Skeletal muscle satellite cell (primary cell): ENCODE measurements around the gene CHML.
A peak's percentile ranks its signal among the peaks of the same experiment; 100 is the strongest.

Experiments used
- H3K27me3 ChIP-seq: 2 replicates; pipeline ENCODE4 v1.7.0; 2013; ENCODE audit warnings: low read length; ENCODE audit not compliant: control insufficient read depth, insufficient read depth
- H3K36me3 ChIP-seq: 2 replicates; pipeline ENCODE4 v1.7.0; 2013; ENCODE audit warnings: mild to moderate bottlenecking, control low read depth, low read length; ENCODE audit not compliant: insufficient read depth
- H3K4me1 ChIP-seq: 2 replicates; pipeline ENCODE4 v1.7.0; 2013; ENCODE audit warnings: low read length; ENCODE audit not compliant: control insufficient read depth, insufficient read depth
- H3K4me2 ChIP-seq: 2 replicates; pipeline ENCODE4 v1.7.0; 2013; ENCODE audit warnings: mild to moderate bottlenecking, low read length
- H3K4me3 ChIP-seq: 2 replicates; pipeline ENCODE4 v1.7.0; 2013; ENCODE audit warnings: low read length
- H3K9ac ChIP-seq: 2 replicates; pipeline ENCODE4 v1.7.0; 2013; ENCODE audit warnings: mild to moderate bottlenecking, low read depth, low read length, moderate library complexity
- H3K9me3 ChIP-seq: replicated peaks from 2 replicates; pipeline ENCODE4 v1.7.0; 2013; ENCODE audit warnings: mild to moderate bottlenecking, control low read depth, low read length

Gene CHML

DNA sequence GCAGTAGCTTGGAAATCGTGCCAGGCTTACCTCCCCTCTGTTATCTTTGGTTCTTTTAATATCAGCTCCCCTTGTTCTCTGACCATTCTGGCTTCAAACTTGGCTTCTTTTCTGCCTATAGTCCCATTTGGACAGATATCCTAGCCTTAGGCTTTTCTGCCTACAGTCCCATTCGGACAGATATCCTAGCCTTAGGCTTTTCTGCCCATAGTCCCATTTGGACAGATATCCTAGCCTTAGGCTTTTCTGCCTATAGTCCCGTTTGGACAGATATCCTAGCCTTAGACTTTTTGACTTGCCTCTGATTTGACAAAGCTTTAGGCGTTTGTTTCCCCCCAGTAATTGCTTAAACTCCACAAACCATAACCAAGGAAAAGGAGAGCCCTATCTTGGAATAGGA, 25.6 kb downstream of the CHML start:
- Histone ChIP-seq H3K27me3 (no peaks in the 10 kb centered on the region), H3K4me1 (peaks cover 35% of the 10 kb centered on the region)

DNA sequence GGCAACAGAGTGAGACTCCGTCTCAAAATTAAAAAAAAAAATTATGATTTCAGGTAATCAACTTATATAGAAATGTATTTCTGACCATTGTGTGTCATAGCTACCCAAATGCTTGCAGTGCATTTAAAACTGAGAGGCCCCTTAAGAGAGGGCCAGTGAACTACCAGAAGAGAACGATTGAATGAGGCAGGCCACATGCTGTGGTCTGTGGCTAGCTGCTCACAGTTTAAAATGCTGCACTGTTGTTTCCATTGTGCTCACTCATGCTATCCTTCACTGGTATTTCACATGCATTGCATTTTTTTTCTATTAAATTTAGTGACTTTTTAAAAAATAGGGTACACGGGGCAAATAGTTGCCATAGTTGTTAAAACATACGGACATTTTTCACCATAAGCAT, 26.0 kb downstream of the CHML start:
- H3K4me3 ChIP-seq, result no peak overlapping the region
- peaks cover 36% of the 10 kb centered on the region for H3K4me1 ChIP-seq
- H3K4me2 ChIP-seq, result no peak overlapping the region
- no peak overlapping the region for H3K9ac ChIP-seq
- no peaks in the 10 kb centered on the region for H3K9me3 ChIP-seq
- H3K36me3 ChIP-seq, result no peaks in the 10 kb centered on the region
- no peaks in the 10 kb centered on the region for H3K27me3 ChIP-seq

More for the DNA sequence above, 25.6 kb downstream of the CHML start:
- Histone ChIP-seq H3K4me3 (no peak overlapping the region), H3K36me3 (no peaks in the 10 kb centered on the region), H3K4me2 (no peak overlapping the region), H3K9me3 (no peaks in the 10 kb centered on the region), H3K9ac (no peak overlapping the region)

DNA sequence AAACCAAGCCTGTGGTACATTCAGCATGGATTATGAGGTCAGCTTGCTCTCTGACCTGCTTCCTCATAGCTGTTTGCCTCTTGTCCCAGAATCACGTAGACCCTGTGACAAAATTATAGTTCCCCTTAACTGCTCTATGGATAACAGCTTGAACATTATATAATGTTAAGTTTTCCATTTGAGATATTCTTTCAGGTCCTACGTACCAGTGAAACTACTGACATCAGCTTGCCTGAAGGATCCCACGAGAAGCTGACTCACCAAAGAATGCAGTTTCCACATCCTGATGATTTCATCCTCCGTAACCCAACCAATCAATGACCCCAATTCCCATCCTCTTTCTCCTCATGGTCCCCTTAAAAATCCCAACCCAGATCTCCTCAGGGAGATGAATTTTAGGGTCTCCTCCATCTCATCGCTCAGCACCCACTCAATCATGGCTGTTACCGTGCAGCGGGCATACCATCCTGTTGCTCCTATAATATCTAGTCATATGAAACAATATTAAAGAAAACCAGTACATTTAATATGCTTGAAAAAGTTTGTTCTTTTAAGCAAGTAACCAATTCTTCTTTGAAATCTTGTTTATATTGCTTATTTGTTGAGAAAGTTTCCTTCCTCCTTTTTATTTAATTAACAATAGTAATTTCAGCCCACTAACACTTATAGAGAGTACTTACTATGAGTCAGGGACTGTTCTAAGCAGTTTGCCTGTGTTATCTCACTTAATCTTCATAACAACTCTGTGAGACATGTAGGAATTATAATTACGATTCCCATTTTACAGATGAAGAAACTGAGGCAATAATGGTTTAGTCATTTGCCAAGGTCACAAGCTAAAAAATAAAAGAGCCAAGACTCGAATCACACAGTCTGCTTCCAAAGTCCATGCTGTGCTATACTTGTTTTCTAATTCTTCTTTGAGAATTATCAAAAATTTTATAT, 27.4 kb downstream of the CHML start:
- Histone ChIP-seq H3K4me3 (peak overlapping the region; percentile 43), H3K27me3 (no peaks in the 10 kb centered on the region), H3K4me2 (peak overlapping the region; percentile 62), H3K9me3 (no peaks in the 10 kb centered on the region), H3K4me1 (peaks cover 48% of the 10 kb centered on the region), H3K9ac (peak overlapping the region; percentile 42), H3K36me3 (no peaks in the 10 kb centered on the region)

DNA sequence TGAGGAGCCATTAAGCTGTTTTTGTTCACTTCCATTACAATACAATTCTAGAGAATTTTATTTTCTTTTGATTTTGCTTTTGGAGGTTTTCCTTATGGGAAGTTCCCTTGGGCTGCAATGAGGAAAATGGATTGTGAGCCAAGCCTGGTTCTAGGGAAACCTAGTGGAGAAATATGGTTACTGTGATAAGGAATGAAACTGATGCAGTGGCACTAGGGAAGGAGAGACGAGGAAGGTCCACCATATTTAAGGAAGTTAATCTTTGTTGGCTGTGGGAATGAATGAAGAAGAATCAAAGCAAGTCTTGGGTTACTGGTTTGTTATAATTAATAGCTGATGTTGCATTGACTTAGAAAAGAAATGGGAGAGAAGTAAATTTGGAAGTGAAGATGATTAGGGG, 28.4 kb downstream of the CHML start:
- no peak overlapping the region for H3K4me2 ChIP-seq
- no peaks in the 10 kb centered on the region for H3K36me3 ChIP-seq
- H3K9ac ChIP-seq, result peak overlapping the region; percentile 42
- peaks cover 52% of the 10 kb centered on the region for H3K4me1 ChIP-seq
- H3K9me3 ChIP-seq, result no peaks in the 10 kb centered on the region
- no peak overlapping the region for H3K4me3 ChIP-seq
- H3K27me3 ChIP-seq, result no peaks in the 10 kb centered on the region

DNA sequence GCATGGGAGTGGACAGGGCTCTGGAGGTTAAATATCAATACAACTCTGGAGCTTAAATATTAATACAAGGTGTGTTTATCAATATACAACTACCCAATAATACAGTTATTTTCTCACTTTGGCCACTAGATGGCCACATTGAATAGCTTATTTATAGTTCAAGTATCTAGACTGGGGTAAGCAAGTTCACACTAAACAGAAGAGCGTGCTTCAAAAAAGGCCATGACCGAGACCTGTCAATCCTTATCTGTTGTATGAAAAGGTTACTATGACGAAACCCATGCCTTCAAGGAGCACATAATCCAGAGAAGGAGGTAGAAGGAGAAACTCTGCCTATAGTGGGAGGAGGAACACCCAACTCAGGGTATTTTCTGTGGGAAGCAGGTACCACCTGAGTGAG, 29.1 kb downstream of the CHML start:
- no peak overlapping the region for H3K4me2 ChIP-seq
- H3K4me3 ChIP-seq, result no peak overlapping the region
- no peak overlapping the region for H3K9ac ChIP-seq
- no peaks in the 10 kb centered on the region for H3K36me3 ChIP-seq
- H3K4me1 ChIP-seq, result peaks cover 56% of the 10 kb centered on the region
- no peaks in the 10 kb centered on the region for H3K9me3 ChIP-seq
- H3K27me3 ChIP-seq, result no peaks in the 10 kb centered on the region

DNA sequence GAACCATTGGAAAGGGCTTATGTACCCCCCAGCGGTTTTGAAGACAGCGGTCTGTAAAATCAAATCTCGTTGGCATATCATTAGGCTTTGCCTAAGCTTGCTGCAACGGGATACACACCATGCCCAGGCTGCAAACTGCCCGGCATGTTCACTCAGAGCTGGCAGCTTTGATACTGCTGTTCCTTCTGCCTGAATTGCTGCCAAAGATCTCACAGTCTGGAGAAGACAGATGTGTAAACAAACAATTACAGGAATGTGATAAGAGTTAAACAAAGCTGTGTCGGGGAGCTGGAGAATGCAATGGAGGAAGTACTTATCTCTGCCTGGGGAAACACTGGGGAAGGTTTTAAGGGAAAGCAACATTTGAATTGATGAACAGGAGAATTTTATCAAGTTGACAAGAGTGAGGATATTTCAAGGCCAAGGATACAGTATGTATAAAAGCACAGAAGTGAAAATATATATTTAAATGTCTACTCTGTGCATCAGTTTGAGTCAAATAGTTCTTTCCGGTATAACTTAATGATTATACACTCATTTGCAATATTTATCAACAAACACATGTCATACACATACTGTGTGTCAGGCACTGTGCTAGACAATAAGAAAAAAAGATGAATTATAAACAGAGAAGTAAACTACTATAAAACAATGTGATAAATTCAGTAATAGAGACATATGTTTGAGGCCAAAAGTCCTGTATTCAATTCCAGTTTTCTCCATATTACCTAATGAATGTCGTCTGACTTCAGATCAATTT, 29.9 kb downstream of the CHML start:
- Histone ChIP-seq H3K36me3 (no peaks in the 10 kb centered on the region), H3K9ac (no peak overlapping the region)

DNA sequence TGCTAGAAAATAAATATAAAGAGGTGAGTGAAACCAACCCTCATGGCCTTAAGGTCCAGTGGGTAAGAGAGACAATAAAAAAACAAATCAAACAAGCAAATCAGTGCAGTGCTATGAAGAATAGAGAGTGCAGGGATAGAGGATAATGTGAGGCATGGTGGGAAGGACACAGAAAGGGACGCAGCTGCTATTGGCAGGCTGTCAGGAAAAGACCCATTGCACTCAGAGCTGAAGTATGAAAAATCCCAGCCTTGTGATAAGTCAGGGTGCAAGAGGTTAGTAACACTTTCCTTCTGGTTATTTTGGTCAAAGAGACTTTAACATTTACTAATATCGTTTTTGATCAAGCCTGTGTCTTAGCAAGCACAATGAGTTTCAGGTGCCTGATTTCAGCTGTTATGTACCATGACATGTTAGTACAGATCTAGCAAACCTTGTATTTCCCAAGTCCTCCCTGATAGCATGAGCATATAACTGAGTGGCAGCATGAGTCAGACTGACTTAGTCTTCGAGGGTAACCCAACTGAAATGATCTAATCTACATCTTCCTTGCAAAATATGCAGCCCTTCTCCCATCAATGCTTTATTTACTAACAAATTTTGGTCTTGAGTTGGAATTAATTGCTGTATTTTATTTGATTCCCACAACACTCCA, 31.7 kb downstream of the CHML start:
- Histone ChIP-seq H3K36me3 (no peaks in the 10 kb centered on the region), H3K9me3 (no peaks in the 10 kb centered on the region), H3K4me1 (peaks cover 62% of the 10 kb centered on the region), H3K4me3 (no peak overlapping the region), H3K4me2 (peak overlapping the region; percentile 30), H3K9ac (no peak overlapping the region), H3K27me3 (no peaks in the 10 kb centered on the region)

More for the DNA sequence above, 29.9 kb downstream of the CHML start:
- no peaks in the 10 kb centered on the region for H3K9me3 ChIP-seq
- H3K27me3 ChIP-seq, result no peaks in the 10 kb centered on the region
- H3K4me2 ChIP-seq, result peak overlapping the region; percentile 11
- no peak overlapping the region for H3K4me3 ChIP-seq
- H3K4me1 ChIP-seq, result peaks cover 54% of the 10 kb centered on the region

DNA sequence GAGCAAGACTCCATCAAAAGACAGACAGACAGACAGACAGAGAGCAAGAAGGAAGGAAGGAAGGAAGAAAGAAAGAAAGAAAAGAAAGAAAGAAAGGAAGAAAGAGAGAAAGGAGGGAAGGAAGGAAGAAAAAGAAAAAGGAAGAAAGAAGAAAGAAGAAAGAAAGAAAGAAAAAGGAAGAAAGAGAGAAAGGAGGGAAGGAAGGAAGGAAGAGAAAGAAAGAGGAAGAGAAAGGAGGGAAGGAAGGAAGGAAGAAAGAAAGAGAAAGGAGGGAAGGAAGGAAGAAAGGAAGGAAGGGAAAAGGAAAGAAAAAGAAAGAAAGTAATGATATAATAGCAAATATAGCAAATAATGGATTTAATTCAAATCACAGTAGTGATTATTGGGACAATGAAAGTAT, 32.7 kb downstream of the CHML start:
- H3K4me3 ChIP-seq, result no peak overlapping the region
- no peaks in the 10 kb centered on the region for H3K9me3 ChIP-seq
- H3K4me1 ChIP-seq, result peaks cover 65% of the 10 kb centered on the region
- no peaks in the 10 kb centered on the region for H3K36me3 ChIP-seq
- no peak overlapping the region for H3K9ac ChIP-seq
- no peak overlapping the region for H3K4me2 ChIP-seq
- no peaks in the 10 kb centered on the region for H3K27me3 ChIP-seq

DNA sequence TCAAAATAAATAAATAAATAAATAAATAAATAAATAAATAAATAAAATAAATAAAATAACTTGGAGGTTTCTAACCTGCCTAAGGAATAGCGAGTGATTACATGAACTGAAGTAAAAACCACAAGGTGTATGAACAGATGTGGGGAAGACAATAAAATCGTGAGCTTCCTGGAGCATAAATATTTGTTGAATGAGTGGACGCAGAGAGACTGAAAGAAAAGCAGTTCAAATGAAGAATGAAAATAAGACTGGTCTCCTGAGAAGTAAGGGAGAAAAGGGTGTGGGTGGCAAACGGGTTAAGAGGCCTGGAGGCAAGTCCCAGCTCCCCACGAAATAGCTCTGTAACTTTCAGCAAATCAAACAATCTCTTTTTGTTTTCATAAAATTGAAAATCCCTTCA, 33.6 kb downstream of the CHML start:
- Histone ChIP-seq H3K36me3 (no peaks in the 10 kb centered on the region), H3K4me2 (no peak overlapping the region), H3K27me3 (no peaks in the 10 kb centered on the region), H3K4me3 (no peak overlapping the region), H3K9me3 (no peaks in the 10 kb centered on the region), H3K4me1 (peaks cover 56% of the 10 kb centered on the region), H3K9ac (no peak overlapping the region)

DNA sequence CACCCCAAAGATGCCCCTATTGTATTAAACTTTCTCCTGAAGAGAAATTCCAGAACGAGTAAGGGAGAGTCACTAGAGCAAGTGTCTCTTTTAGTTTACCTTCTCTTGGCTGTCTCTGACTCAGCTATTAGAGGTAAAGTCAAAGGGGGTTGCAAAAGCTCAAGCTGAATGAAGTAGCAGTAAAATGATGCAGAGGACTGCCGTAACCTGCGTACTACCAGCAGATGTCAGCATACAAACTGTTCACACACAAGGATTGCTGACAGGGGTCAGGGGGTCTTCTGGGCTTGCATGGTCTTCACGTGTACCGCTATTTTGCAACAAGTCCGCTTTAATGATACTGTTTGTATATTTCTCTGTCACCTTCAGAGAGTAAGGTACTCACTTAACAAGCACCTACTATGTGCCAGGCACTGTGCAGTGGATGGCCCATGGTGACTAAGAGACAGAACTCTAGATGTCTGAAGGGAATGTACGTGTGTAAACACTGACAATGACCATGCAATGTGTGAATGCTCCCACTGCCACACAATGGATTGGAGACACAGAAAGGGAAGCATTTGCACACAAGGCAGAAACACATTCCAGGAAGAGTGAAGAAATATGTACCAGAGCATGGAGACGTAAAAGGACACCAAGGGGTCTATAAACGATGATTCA, 34.9 kb downstream of the CHML start:
- H3K9me3 ChIP-seq, result no peaks in the 10 kb centered on the region
- no peaks in the 10 kb centered on the region for H3K36me3 ChIP-seq
- no peak overlapping the region for H3K9ac ChIP-seq
- H3K4me2 ChIP-seq, result no peak overlapping the region
- H3K4me3 ChIP-seq, result no peak overlapping the region
- H3K27me3 ChIP-seq, result no peaks in the 10 kb centered on the region
- peaks cover 62% of the 10 kb centered on the region for H3K4me1 ChIP-seq

DNA sequence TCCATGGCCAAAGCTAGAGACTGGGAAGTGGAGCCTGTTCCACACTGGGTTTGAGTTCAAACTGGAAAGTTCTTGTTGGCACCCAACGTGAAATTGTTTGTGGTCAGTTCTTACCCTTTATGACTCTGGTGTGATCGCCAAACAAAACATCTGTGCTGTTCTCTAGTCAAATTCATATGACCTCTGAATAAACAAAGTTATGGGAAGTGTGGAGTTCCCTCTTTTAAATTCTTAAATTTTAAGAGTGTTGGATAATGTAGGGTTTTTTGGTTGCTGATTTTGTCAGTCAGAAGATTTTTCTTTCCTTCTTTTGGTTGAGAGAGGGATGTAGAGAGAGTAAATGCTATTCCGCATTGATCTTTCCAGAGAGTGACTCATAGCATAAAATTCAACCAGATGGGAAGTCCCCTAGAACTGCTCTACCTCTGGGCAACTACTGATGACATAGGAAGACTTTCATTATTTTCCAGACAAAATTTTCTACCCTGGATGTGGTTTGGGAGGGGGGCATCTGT, 36.4 kb downstream of the CHML start:
- Histone ChIP-seq H3K4me1 (peaks cover 51% of the 10 kb centered on the region), H3K4me3 (peak overlapping the region; percentile 15), H3K9ac (peak overlapping the region; percentile 28), H3K4me2 (peak overlapping the region; percentile 66), H3K36me3 (no peaks in the 10 kb centered on the region), H3K27me3 (no peaks in the 10 kb centered on the region), H3K9me3 (no peaks in the 10 kb centered on the region)
